Hepatocyte (in vitro differentiated cells): ENCODE measurements around the gene ADAMTSL5. TPM values are rescaled to one million over a fixed set of nuclear protein-coding genes. Genes with fewer than 3 reads are reported as not detected.

Experiments
- DNase-seq: peaks from one replicate; pipeline ENCODE4 v3.0.0-alpha.2; 2016; ENCODE audit warnings: low spot score
- H2AFZ ChIP-seq: fragments of 200-600 bp; sonication (generic); 2 replicates; pipeline ENCODE4 v1.6.0; 2016; ENCODE audit warnings: antibody characterized with exemption, mild to moderate bottlenecking
- H3K27ac ChIP-seq: fragments of 200-600 bp; sonication (generic); 2 replicates; pipeline ENCODE4 v1.5.1; 2016; ENCODE audit warnings: mild to moderate bottlenecking
- H3K27me3 ChIP-seq: fragments of 200-600 bp; sonication (generic); 2 replicates; pipeline ENCODE4 v1.6.1; 2016
- H3K36me3 ChIP-seq: fragments of 200-600 bp; sonication (generic); replicated peaks from 2 replicates; pipeline ENCODE4 v1.5.1; 2016; ENCODE audit warnings: low read depth; ENCODE audit not compliant: insufficient read depth
- H3K4me1 ChIP-seq: fragments of 200-600 bp; sonication (generic); 2 replicates; pipeline ENCODE4 v1.5.1; 2016; ENCODE audit warnings: mild to moderate bottlenecking, moderate library complexity; ENCODE audit not compliant: insufficient read depth
- H3K4me2 ChIP-seq: fragments of 200-600 bp; sonication (generic); 2 replicates; pipeline ENCODE4 v1.6.0; 2016
- H3K4me3 ChIP-seq: fragments of 200-600 bp; sonication (generic); 2 replicates; pipeline ENCODE4 v1.5.1; 2016; ENCODE audit warnings: mild to moderate bottlenecking
- H3K79me2 ChIP-seq: fragments of 200-600 bp; sonication (generic); 2 replicates; pipeline ENCODE4 v1.6.0; 2017; ENCODE audit warnings: mild to moderate bottlenecking
- H3K9me2 ChIP-seq: fragments of 200-600 bp; sonication (generic); replicated peaks from 2 replicates; pipeline ENCODE4 v1.6.0; 2017; ENCODE audit warnings: mild to moderate bottlenecking; ENCODE audit not compliant: insufficient read depth
- H3K9me3 ChIP-seq: fragments of 200-600 bp; sonication (generic); 2 replicates; pipeline ENCODE4 v1.5.1; 2016; ENCODE audit warnings: low read depth, mild to moderate bottlenecking
- H4K20me1 ChIP-seq: fragments of 200-600 bp; sonication (generic); 2 replicates; pipeline ENCODE4 v1.6.0; 2016; ENCODE audit warnings: mild to moderate bottlenecking; ENCODE audit not compliant: insufficient read depth, poor library complexity, severe bottlenecking
- EZH2 ChIP-seq: fragments of 200-600 bp; sonication (generic); IDR thresholded peaks from 2 replicates; pipeline ENCODE4 v1.6.1; 2016; ENCODE audit warnings: antibody characterized with exemption, mild to moderate bottlenecking, borderline replicate concordance
- EZH2phosphoT487 ChIP-seq: fragments of 200-600 bp; sonication (generic); IDR thresholded peaks from one replicate; pipeline ENCODE4 v1.6.1; 2018; ENCODE audit warnings: antibody characterized with exemption, mild to moderate bottlenecking, low read depth, moderate library complexity; ENCODE audit not compliant: unreplicated experiment, severe bottlenecking
- WGBS: methylation state at CpG from one replicate; pipeline ENCODE4 v1.1.6; 2016; ENCODE audit warnings: low lambda C conversion rate; ENCODE audit errors: missing lambda C conversion rate; 5-methylcytosine and 5-hydroxymethylcytosine counted together
- polyA plus RNA-seq: library from polyadenylated mRNA; unstranded; fragments of >200 nt; fragmentation: Nextera tagmentation; extraction: Ambion mirVana; gene quantifications from 2 replicates; pipeline ENCODE4 v1.2.1, GENCODE V29; 2016
- total RNA-seq: library from RNA; depleted of rRNA; stranded (reverse); fragments of >200 nt; gene quantifications from 2 replicates; pipeline ENCODE4 v1.2.3, GENCODE V29; 2014
- TF ChIP-seq, protein P1 (sequence below): fragments of 200-600 bp; sonication (generic); IDR thresholded peaks from 2 replicates; pipeline ENCODE4 v1.5.1; 2016; ENCODE audit warnings: antibody characterized with exemption, mild to moderate bottlenecking; ENCODE audit not compliant: poor library complexity

Gene ADAMTSL5
- total and polyA plus RNA-seq, 2 experiments from 2014 or later: 8.3 to 45.5 TPM

DNA sequence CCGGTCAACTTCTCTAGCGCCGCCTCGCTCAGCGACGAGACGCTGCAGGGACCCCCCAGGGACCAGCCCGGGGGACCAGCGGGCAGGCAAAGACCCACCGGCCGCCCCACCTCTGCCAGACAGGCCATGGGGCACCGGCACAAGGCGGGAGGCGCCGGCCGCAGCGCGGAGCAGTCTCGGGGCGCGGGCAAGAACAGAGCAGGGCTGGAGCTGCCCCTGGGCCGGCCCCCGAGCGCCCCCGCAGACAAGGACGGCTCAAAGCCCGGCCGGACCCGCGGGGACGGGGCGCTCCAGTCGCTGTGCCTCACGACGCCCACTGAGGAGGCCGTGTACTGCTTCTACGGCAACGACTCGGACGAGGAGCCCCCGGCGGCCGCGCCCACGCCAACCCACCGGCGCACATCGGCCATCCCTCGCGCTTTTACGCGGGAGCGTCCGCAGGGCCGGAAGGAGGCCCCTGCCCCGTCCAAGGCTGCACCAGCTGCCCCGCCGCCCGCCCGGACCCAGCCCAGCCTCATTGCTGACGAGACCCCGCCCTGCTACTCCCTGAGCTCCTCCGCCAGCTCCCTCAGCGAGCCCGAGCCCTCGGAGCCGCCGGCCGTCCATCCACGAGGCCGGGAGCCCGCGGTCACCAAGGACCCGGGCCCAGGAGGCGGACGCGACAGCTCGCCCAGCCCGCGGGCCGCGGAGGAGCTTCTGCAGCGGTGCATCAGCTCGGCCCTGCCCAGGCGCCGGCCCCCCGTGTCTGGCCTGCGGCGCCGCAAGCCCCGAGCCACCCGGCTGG, 45.1 kb downstream of the ADAMTSL5 start:
- Histone ChIP-seq H3K9me2 (no peaks in the 10 kb centered on the region), H3K36me3 (no peaks in the 10 kb centered on the region), H3K4me3 (no peak overlapping the region), H2AFZ (no peak overlapping the region), H3K4me1 (peaks cover 42% of the 10 kb centered on the region), H3K9me3 (no peaks in the 10 kb centered on the region), H3K27ac (no peak overlapping the region), H3K27me3 (peaks cover 70% of the 10 kb centered on the region), H3K79me2 (no peaks in the 10 kb centered on the region), H3K4me2 (peak overlapping the region; percentile 66), H4K20me1 (peaks cover 73% of the 10 kb centered on the region)
- no peak for DNase-seq
- TF ChIP-seq EZH2 (no peak), EZH2phosphoT487 (peak; percentile 82)
- TF ChIP-seq, protein P1, sequence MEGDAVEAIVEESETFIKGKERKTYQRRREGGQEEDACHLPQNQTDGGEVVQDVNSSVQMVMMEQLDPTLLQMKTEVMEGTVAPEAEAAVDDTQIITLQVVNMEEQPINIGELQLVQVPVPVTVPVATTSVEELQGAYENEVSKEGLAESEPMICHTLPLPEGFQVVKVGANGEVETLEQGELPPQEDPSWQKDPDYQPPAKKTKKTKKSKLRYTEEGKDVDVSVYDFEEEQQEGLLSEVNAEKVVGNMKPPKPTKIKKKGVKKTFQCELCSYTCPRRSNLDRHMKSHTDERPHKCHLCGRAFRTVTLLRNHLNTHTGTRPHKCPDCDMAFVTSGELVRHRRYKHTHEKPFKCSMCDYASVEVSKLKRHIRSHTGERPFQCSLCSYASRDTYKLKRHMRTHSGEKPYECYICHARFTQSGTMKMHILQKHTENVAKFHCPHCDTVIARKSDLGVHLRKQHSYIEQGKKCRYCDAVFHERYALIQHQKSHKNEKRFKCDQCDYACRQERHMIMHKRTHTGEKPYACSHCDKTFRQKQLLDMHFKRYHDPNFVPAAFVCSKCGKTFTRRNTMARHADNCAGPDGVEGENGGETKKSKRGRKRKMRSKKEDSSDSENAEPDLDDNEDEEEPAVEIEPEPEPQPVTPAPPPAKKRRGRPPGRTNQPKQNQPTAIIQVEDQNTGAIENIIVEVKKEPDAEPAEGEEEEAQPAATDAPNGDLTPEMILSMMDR: no peak
- 10% methylated on average over 80 of the region's 92 CpGs for WGBS

DNA sequence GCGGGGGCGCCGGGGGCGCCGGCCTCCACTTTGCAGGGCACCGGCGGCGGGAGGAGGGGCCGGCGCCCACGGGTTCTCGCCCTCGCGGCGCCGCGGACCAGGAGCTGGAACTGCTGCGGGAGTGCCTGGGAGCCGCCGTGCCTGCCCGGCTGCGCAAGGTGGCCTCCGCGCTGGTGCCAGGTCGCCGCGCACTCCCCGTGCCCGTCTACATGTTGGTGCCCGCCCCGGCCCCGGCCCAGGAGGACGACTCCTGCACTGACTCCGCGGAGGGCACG, 45.7 kb downstream of the ADAMTSL5 start:
- peaks cover 68% of the 10 kb centered on the region for H4K20me1 ChIP-seq
- H3K36me3 ChIP-seq: no peaks in the 10 kb centered on the region
- no peaks in the 10 kb centered on the region for H3K9me2 ChIP-seq
- TF ChIP-seq, protein P1: no peak
- no peak for TF ChIP-seq EZH2
- TF ChIP-seq EZH2phosphoT487: peak; percentile 42
- H3K4me2 ChIP-seq: peak overlapping the region; percentile 66
- H3K4me3 ChIP-seq: no peak overlapping the region
- H3K9me3 ChIP-seq: no peaks in the 10 kb centered on the region
- H3K79me2 ChIP-seq: no peaks in the 10 kb centered on the region
- DNase-seq: no peak
- 10% methylated on average over 22 of the region's 36 CpGs for WGBS
- peaks cover 42% of the 10 kb centered on the region for H3K4me1 ChIP-seq
- H3K27me3 ChIP-seq: peaks cover 65% of the 10 kb centered on the region
- no peak overlapping the region for H3K27ac ChIP-seq
- no peak overlapping the region for H2AFZ ChIP-seq

DNA sequence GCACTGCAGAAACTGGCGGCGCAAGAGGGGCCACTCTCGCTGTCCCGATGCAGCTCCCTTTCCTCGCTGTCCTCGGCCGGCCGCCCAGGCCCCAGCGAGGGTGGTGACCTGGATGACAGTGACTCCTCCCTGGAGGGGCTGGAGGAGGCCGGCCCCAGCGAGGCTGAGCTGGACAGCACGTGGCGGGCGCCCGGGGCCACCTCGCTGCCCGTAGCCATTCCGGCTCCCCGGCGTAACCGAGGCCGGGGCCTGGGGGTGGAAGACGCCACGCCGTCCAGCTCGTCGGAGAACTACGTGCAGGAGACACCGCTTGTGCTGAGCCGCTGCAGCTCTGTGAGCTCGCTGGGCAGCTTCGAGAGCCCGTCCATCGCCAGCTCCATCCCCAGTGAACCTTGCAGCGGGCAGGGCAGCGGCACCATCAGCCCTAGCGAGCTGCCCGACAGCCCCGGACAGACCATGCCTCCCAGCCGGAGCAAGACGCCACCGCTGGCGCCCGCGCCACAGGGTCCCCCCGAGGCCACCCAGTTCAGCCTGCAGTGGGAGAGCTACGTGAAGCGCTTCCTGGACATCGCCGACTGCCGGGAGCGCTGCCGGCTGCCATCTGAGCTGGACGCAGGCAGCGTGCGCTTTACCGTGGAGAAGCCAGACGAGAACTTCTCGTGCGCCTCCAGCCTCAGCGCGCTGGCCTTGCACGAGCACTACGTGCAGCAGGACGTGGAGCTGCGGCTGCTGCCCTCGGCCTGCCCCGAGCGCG, 46.2 kb downstream of the ADAMTSL5 start:
- Histone ChIP-seq H3K9me3 (no peaks in the 10 kb centered on the region), H4K20me1 (peaks cover 63% of the 10 kb centered on the region), H3K4me1 (peaks cover 42% of the 10 kb centered on the region), H3K9me2 (no peaks in the 10 kb centered on the region), H3K36me3 (no peaks in the 10 kb centered on the region), H3K4me2 (peak overlapping the region; percentile 66), H2AFZ (no peak overlapping the region), H3K27ac (no peak overlapping the region), H3K79me2 (no peaks in the 10 kb centered on the region), H3K4me3 (no peak overlapping the region), H3K27me3 (peaks cover 59% of the 10 kb centered on the region)
- TF ChIP-seq, protein P1: no peak
- peak; percentile 28 for TF ChIP-seq EZH2phosphoT487
- peak; percentile 93 for TF ChIP-seq EZH2
- WGBS: 21% methylated on average over 68 of the region's 70 CpGs
- DNase-seq: no peak
